GM21717 (cell line): Measurements from ENCODE around the gene CCNY.

ENCODE experiments used
- ATAC-seq: cut with Tn5 transposase; IDR thresholded peaks from one replicate; pipeline ENCODE4 v1.9.1; 2021; ENCODE audit warnings: mild to moderate bottlenecking, moderate library complexity; ENCODE audit not compliant: unreplicated experiment

Gene CCNY

GRCh38 chr10:35423505-35424306 is 87.4 kb downstream of the CCNY start:
- ATAC-seq, result no peak

GRCh38 chr10:35424680-35425285 is 88.5 kb downstream of the CCNY start:
- ATAC-seq, result no peak

- no peak for ATAC-seq
Measured at GRCh38 chr10:35425595-35425994, 89.3 kb downstream of the CCNY start.

- ATAC-seq, result no peak
Measured at GRCh38 chr10:35426657-35427056, 90.3 kb downstream of the CCNY start.

- no peak for ATAC-seq
Measured at GRCh38 chr10:35427543-35427942, 91.2 kb downstream of the CCNY start.

- ATAC-seq, result no peak
Measured at GRCh38 chr10:35428521-35428920, 92.2 kb downstream of the CCNY start.

- ATAC-seq, result no peak
Measured at GRCh38 chr10:35432781-35433338, 96.6 kb downstream of the CCNY start.

- ATAC-seq, result no peak
Measured at GRCh38 chr10:35433851-35434426, 97.6 kb downstream of the CCNY start.

- no peak for ATAC-seq
Measured at GRCh38 chr10:35434533-35434932, 98.2 kb downstream of the CCNY start.

GRCh38 chr10:35435824-35436223 is 99.5 kb downstream of the CCNY start:
- no peak for ATAC-seq

GRCh38 chr10:35437829-35438228 is 101.5 kb downstream of the CCNY start:
- no peak for ATAC-seq

- no peak for ATAC-seq
Measured at GRCh38 chr10:35438718-35439571, 102.6 kb downstream of the CCNY start.

- no peak for ATAC-seq
Measured at GRCh38 chr10:35440016-35440415, 103.7 kb downstream of the CCNY start.

GRCh38 chr10:35442028-35442427 is 105.7 kb downstream of the CCNY start:
- ATAC-seq, result no peak

GRCh38 chr10:35442592-35442991 is 106.3 kb downstream of the CCNY start:
- ATAC-seq, result no peak

- no peak for ATAC-seq
Measured at GRCh38 chr10:35443858-35444257, 107.5 kb downstream of the CCNY start.

- ATAC-seq, result no peak
Measured at GRCh38 chr10:35445150-35445884, 109.0 kb downstream of the CCNY start.

GRCh38 chr10:35446439-35446838 is 110.1 kb downstream of the CCNY start:
- no peak for ATAC-seq

GRCh38 chr10:35447693-35448407 is 111.5 kb downstream of the CCNY start:
- ATAC-seq, result no peak
